DOHH2 (cell line): ENCODE measurements around the gene CLIC3.

ENCODE experiments used
- EZH2phosphoT487 ChIP-seq: fragments of 200-600 bp; sonication (generic); IDR thresholded peaks from 2 replicates; pipeline ENCODE4 v1.6.1; 2017; ENCODE audit warnings: borderline replicate concordance, mild to moderate bottlenecking, antibody characterized with exemption, low read length, moderate library complexity, mixed read lengths
- TF ChIP-seq, protein P1 (sequence below): fragments of 200-600 bp; sonication (generic); IDR thresholded peaks from one replicate; pipeline ENCODE4 v1.5.1; 2014; ENCODE audit warnings: antibody characterized with exemption, mild to moderate bottlenecking, low read depth, low read length; ENCODE audit not compliant: poor library complexity, severe bottlenecking

DNA sequence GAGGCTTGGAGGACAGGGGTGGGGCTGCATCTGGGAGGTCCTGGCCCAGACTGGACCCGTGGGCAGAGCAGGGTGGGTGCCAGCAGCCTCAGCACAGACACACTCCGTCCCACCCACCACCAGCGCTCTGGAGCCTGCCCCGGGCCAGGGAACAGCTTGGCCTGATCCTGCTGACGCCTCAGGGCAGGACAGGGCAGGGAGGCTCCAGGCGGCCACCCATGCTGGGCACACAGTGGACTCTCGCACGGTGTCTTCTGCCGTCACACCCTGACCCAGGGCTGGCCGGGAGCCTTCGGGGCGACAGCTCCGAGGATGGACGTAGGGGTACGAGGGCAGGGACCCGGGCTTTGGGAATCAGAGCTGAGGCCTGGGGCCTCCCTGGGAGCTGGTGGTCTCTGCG is 27.2 kb downstream of the CLIC3 start:
- TF ChIP-seq, protein P1, sequence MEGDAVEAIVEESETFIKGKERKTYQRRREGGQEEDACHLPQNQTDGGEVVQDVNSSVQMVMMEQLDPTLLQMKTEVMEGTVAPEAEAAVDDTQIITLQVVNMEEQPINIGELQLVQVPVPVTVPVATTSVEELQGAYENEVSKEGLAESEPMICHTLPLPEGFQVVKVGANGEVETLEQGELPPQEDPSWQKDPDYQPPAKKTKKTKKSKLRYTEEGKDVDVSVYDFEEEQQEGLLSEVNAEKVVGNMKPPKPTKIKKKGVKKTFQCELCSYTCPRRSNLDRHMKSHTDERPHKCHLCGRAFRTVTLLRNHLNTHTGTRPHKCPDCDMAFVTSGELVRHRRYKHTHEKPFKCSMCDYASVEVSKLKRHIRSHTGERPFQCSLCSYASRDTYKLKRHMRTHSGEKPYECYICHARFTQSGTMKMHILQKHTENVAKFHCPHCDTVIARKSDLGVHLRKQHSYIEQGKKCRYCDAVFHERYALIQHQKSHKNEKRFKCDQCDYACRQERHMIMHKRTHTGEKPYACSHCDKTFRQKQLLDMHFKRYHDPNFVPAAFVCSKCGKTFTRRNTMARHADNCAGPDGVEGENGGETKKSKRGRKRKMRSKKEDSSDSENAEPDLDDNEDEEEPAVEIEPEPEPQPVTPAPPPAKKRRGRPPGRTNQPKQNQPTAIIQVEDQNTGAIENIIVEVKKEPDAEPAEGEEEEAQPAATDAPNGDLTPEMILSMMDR = no peak
- no peak for TF ChIP-seq EZH2phosphoT487
